ENCODE results near the gene MRC1.
"Not testable (repeated sequence)": the region's sequence is repeated elsewhere in the genome, so short reads cannot be mapped to it uniquely, and the experiment has no call there.

Gene MRC1

GRCh38 chr10:17910125-17910789 lies 101.1 kb downstream of the MRC1 start:
- FAIRE-seq, result peak; percentile 71

GRCh38 chr10:17912754-17913153 lies 103.6 kb downstream of the MRC1 start:
- no peak for FAIRE-seq

- no peak for FAIRE-seq
These were observed 104.5 kb downstream of the MRC1 start for GRCh38 chr10:17913604-17914003.

- no peak for FAIRE-seq
These were observed 105.3 kb downstream of the MRC1 start for GRCh38 chr10:17914169-17915045.

- no peak for FAIRE-seq
These were observed 106.0 kb downstream of the MRC1 start for GRCh38 chr10:17915181-17915580.

GRCh38 chr10:17918187-17918903 lies 109.2 kb downstream of the MRC1 start:
- FAIRE-seq, result no peak

GRCh38 chr10:17921378-17921777 lies 112.2 kb downstream of the MRC1 start:
- FAIRE-seq, result no peak

- FAIRE-seq, result no peak
These were observed 114.6 kb downstream of the MRC1 start for GRCh38 chr10:17923728-17924127.

GRCh38 chr10:17943033-17943745 lies 134.0 kb downstream of the MRC1 start:
- FAIRE-seq, result no peak

GRCh38 chr10:17950269-17950668 lies 141.1 kb downstream of the MRC1 start:
- FAIRE-seq, result not testable (repeated sequence)

- no peak for FAIRE-seq
These were observed 141.6 kb downstream of the MRC1 start for GRCh38 chr10:17950726-17951125.

- FAIRE-seq, result no peak
These were observed 142.8 kb downstream of the MRC1 start, which contains the start of gene SLC39A12 for GRCh38 chr10:17951868-17952371. SLC39A12 (plus strand) TSS chr10:17951918; CDS start chr10:17953277, 1,359 bp downstream.

GRCh38 chr10:17954372-17954771 lies 145.2 kb downstream of the MRC1 start:
- not testable (repeated sequence) for FAIRE-seq

- no peak for FAIRE-seq
These were observed 145.7 kb downstream of the MRC1 start for GRCh38 chr10:17954861-17955260.

- no peak for FAIRE-seq
These were observed 148.9 kb downstream of the MRC1 start for GRCh38 chr10:17958049-17958448.

GRCh38 chr10:17959870-17960269 lies 150.7 kb downstream of the MRC1 start:
- no peak for FAIRE-seq

Measured in TTC549 (cell line).